Right lobe of liver (tissue), 6 donors: ENCODE data around the gene EFCAB12. TPM values are rescaled to one million over a fixed set of nuclear protein-coding genes. Genes with fewer than 3 reads are reported as not detected.
A peak's percentile ranks its signal among the peaks of the same experiment; 100 is the strongest.

ENCODE experiments used
- ATAC-seq, 4 donors: fragments of 200-7000 bp; cut with Tn5 transposase; one replicate each; pipeline ENCODE4 v1.9.1; 2020; ENCODE audit warnings: mild to moderate bottlenecking in 4 of 4, moderate library complexity in 4 of 4
- DNase-seq, 3 donors: peaks; one replicate each; pipeline ENCODE4 v3.0.0-alpha.2; 2020
- H3K27ac ChIP-seq, 3 donors: fragments of 200-600 bp; one replicate each; pipeline ENCODE4 v1.8.0; 2022
- H3K27me3 ChIP-seq, 2 donors: fragments of 200-600 bp; one replicate each; pipeline ENCODE4 v1.8.0; 2022
- H3K36me3 ChIP-seq, 4 donors: fragments of 200-600 bp; sonication (generic) in 1 of 4; one replicate each; pipeline versions ENCODE4 v1.5.1 to v1.8.0; 2017 to 2022; ENCODE audit warnings: control low read depth in 1 of 4
- H3K4me1 ChIP-seq, 4 donors: fragments of 200-600 bp; sonication (generic) in 1 of 4; one replicate each; pipeline versions ENCODE4 v1.5.1 to v1.8.0; 2017 to 2022; ENCODE audit warnings: control low read depth in 1 of 4
- H3K4me3 ChIP-seq, 3 donors: fragments of 200-600 bp; one replicate each; pipeline ENCODE4 v1.8.0; 2022
- H3K9me3 ChIP-seq, 4 donors: fragments of 200-600 bp; sonication (generic) in 1 of 4; one replicate each; pipeline versions ENCODE4 v1.5.1 to v1.8.0; 2017 to 2022; ENCODE audit warnings: control low read depth in 1 of 4
- CTCF ChIP-seq, 4 donors: fragments of 200-600 bp in 3 of 4; fragments of 450-650 bp in 1 of 4; IDR thresholded peaks; one replicate each; pipeline versions ENCODE4 v1.5.1 to v1.8.0; 2016 to 2022; ENCODE audit warnings: antibody characterized with exemption in 4 of 4, mild to moderate bottlenecking in 2 of 4
- POLR2A ChIP-seq: fragments of 450-650 bp; IDR thresholded peaks from one replicate; pipeline ENCODE4 v1.6.1; 2017; ENCODE audit warnings: antibody characterized with exemption, mild to moderate bottlenecking
- WGBS: methylation state at CpG from one replicate; pipeline ENCODE4 v1.1.6; 2018; ENCODE audit warnings: low coverage, low lambda C conversion rate; ENCODE audit not compliant: insufficient coverage; ENCODE audit errors: missing lambda C conversion rate; 5-methylcytosine and 5-hydroxymethylcytosine counted together
- intact Hi-C, 2 donors: fragments of 100-400 bp; cut with DNase I; formaldehyde crosslinking; loops; one replicate each; pipeline versions ENCODE4 v1.11.2 to v1.14.1; 2022
- total RNA-seq, 6 experiments: library from RNA; depleted of rRNA in 2 of 6; stranded (reverse); fragments of >200 nt in 2 of 6; fragmentation: NEBNext Ultra II Directional in 3 of 6; extraction: Animal tissue kit (Norgen Biotek cat#: 25700) in 3 of 6; gene quantifications; one replicate each; pipeline versions ENCODE4 v1.1.0 to v1.2.4, GENCODE V29; 2016 to 2023
- donor health status: DM: no; HTN: yes; CAD: no.
- donor health status: DM: no; HTN: no; CAD: no.
- donor health status: DM: no; HTN: no; CAD: no.
- donor health status: DM: no; HTN: yes; CAD: no.
- donor health status: DM: no; HTN: yes; CAD: no.

The EFCAB12 gene
- total RNA-seq, 6 experiments from 2014 or later: 0.26 to 4.7 (median 2.0) TPM

- Histone ChIP-seq H3K4me1 (peaks cover 0 to 38% (median 16%) of the 10 kb centered on the region in 4 donors), H3K36me3 (no peaks in the 10 kb centered on the region), H3K9me3 (no peaks in the 10 kb centered on the region), H3K27me3 (no peaks in the 10 kb centered on the region), H3K27ac (no peak overlapping the region), H3K4me3 (no peak overlapping the region)
- intact Hi-C loops: no loop called here
- ATAC-seq (no peak), DNase-seq (no peak)
- 67% methylated on average over 4 of the region's 4 CpGs for WGBS
- TF ChIP-seq POLR2A (no peak), CTCF (IDR thresholded peaks at IDR 0.05) (no peak)
These were observed 35.3 kb upstream of the EFCAB12 start for GRCh38 chr3:129463716-129464115.

- Histone ChIP-seq H3K9me3 (no peaks in the 10 kb centered on the region), H3K27ac (peak overlapping the region in 1 of 3 donors; percentile 51), H3K4me1 (peaks cover 0 to 32% (median 13%) of the 10 kb centered on the region in 4 donors), H3K4me3 (no peak overlapping the region), H3K27me3 (no peaks in the 10 kb centered on the region), H3K36me3 (no peaks in the 10 kb centered on the region)
- no peak for ATAC-seq
- no peak for TF ChIP-seq CTCF (IDR thresholded peaks at IDR 0.05)
- TF ChIP-seq POLR2A: no peak
- no peak for DNase-seq
- intact Hi-C loops: no loop called here
- WGBS: 100% methylated on average over 3 of the region's 3 CpGs
These were observed 34.7 kb upstream of the EFCAB12 start for GRCh38 chr3:129463094-129463493.

- Histone ChIP-seq H3K27me3 (no peaks in the 10 kb centered on the region), H3K4me3 (no peak overlapping the region), H3K4me1 (peaks cover 0 to 26% (median 10%) of the 10 kb centered on the region in 4 donors), H3K27ac (peak overlapping the region in 1 of 3 donors; percentile 51), H3K36me3 (no peaks in the 10 kb centered on the region), H3K9me3 (no peaks in the 10 kb centered on the region)
- TF ChIP-seq CTCF (IDR thresholded peaks at IDR 0.05) (no peak), POLR2A (no peak)
- peak in 1 of 3 donors; percentile 65 for DNase-seq
- ATAC-seq: peak; percentile 48 to 74 (median 64)
- 36% methylated on average over 3 of the region's 3 CpGs for WGBS
- intact Hi-C loops: no loop called here
These were observed 34.0 kb upstream of the EFCAB12 start for GRCh38 chr3:129462361-129462968.

- DNase-seq (no peak), ATAC-seq (peak; percentile 51 to 70 (median 64))
- Histone ChIP-seq H3K36me3 (no peaks in the 10 kb centered on the region), H3K27me3 (no peaks in the 10 kb centered on the region), H3K4me1 (peaks cover 0 to 23% (median 9%) of the 10 kb centered on the region in 4 donors), H3K27ac (peak overlapping the region; percentile 11 to 51 (median 17)), H3K9me3 (no peaks in the 10 kb centered on the region), H3K4me3 (no peak overlapping the region)
- intact Hi-C loops: no loop called here
- 63% methylated on average over 6 of the region's 6 CpGs for WGBS
- no peak for TF ChIP-seq CTCF (IDR thresholded peaks at IDR 0.05)
- TF ChIP-seq POLR2A: no peak
These were observed 33.2 kb upstream of the EFCAB12 start for GRCh38 chr3:129461461-129462146.
